ENCODE measurements around the gene GABBR2.
A peak's percentile ranks its signal among the peaks of the same experiment; 100 is the strongest.
"Not testable (repeated sequence)": the region's sequence is repeated elsewhere in the genome, so short reads cannot be mapped to it uniquely, and the experiment has no call there.

GABBR2 gene

GRCh38 chr9:98533866-98534265 is 174.9 kb downstream of the GABBR2 start:
- DNase-seq = no peak

GRCh38 chr9:98533132-98533531 is 175.6 kb downstream of the GABBR2 start:
- DNase-seq = peak; percentile 64

GRCh38 chr9:98532574-98532973 is 176.2 kb downstream of the GABBR2 start:
- DNase-seq = no peak

GRCh38 chr9:98532147-98532546 is 176.6 kb downstream of the GABBR2 start:
- no peak for DNase-seq

- no peak for DNase-seq
These were observed 177.8 kb downstream of the GABBR2 start for GRCh38 chr9:98530806-98531386.

GRCh38 chr9:98530275-98530674 is 178.5 kb downstream of the GABBR2 start:
- DNase-seq = no peak

- no peak for DNase-seq
These were observed 178.9 kb downstream of the GABBR2 start for GRCh38 chr9:98529841-98530240.

- no peak for DNase-seq
These were observed 185.4 kb downstream of the GABBR2 start for GRCh38 chr9:98523231-98523901.

GRCh38 chr9:98522487-98522886 is 186.2 kb downstream of the GABBR2 start:
- DNase-seq = no peak

GRCh38 chr9:98521141-98521540 is 187.6 kb downstream of the GABBR2 start:
- DNase-seq = peak; percentile 53

- peak; percentile 74 for DNase-seq
These were observed 188.3 kb downstream of the GABBR2 start for GRCh38 chr9:98520221-98520960.

- DNase-seq = no peak
These were observed 189.1 kb downstream of the GABBR2 start for GRCh38 chr9:98519641-98520040.

- DNase-seq = no peak
These were observed 190.2 kb downstream of the GABBR2 start for GRCh38 chr9:98518556-98518955.

GRCh38 chr9:98517761-98518160 is 191.0 kb downstream of the GABBR2 start:
- DNase-seq = no peak

GRCh38 chr9:98516897-98517503 is 191.7 kb downstream of the GABBR2 start:
- no peak for DNase-seq

- no peak for DNase-seq
These were observed 192.4 kb downstream of the GABBR2 start for GRCh38 chr9:98516205-98516896.

GRCh38 chr9:98515506-98516204 is 193.1 kb downstream of the GABBR2 start:
- DNase-seq = no peak

- DNase-seq = no peak
These were observed 193.9 kb downstream of the GABBR2 start for GRCh38 chr9:98514841-98515240.

- not testable (repeated sequence) for DNase-seq
These were observed 200.4 kb downstream of the GABBR2 start for GRCh38 chr9:98508217-98508919.

- no peak for DNase-seq
These were observed 202.2 kb downstream of the GABBR2 start for GRCh38 chr9:98506422-98507054.

Measured in NCI-H446 treated with DMSO at 0.1 percent for 48 hours (cell line).